ENCODE results near the gene CDH13. TPM values are rescaled to one million over a fixed set of nuclear protein-coding genes. Genes with fewer than 3 reads are reported as not detected.

Gene CDH13
- total RNA-seq, 1 donor from 2014 or later = 161 TPM

GRCh38 chr16:82657786-82658185 lies 31.0 kb downstream of the CDH13 start:
- Histone ChIP-seq H3K36me3 (no peaks in the 10 kb centered on the region), H3K4me1 (peaks cover 38% of the 10 kb centered on the region), H3K9me3 (replicated peaks) (no peaks in the 10 kb centered on the region), H3K27ac (replicated peaks) (no peak overlapping the region), H3K27me3 (ENCODE audit: low read depth) (no peaks in the 10 kb centered on the region), H3K4me3 (no peak overlapping the region)
- TF ChIP-seq CTCF (IDR thresholded peaks at IDR 0.05; ENCODE audit: borderline replicate concordance) = no peak
- DNase-seq = no peak
- intact Hi-C loops (cut with micrococcal nuclease) = no loop called here

GRCh38 chr16:82658796-82659195 lies 32.0 kb downstream of the CDH13 start:
- Histone ChIP-seq H3K27ac (replicated peaks) (no peak overlapping the region), H3K36me3 (no peaks in the 10 kb centered on the region), H3K9me3 (replicated peaks) (no peaks in the 10 kb centered on the region), H3K27me3 (ENCODE audit: low read depth) (no peaks in the 10 kb centered on the region), H3K4me1 (peaks cover 31% of the 10 kb centered on the region), H3K4me3 (no peak overlapping the region)
- no peak for TF ChIP-seq CTCF (IDR thresholded peaks at IDR 0.05; ENCODE audit: borderline replicate concordance)
- DNase-seq = no peak
- intact Hi-C loops (cut with micrococcal nuclease) = no loop called here

DNA sequence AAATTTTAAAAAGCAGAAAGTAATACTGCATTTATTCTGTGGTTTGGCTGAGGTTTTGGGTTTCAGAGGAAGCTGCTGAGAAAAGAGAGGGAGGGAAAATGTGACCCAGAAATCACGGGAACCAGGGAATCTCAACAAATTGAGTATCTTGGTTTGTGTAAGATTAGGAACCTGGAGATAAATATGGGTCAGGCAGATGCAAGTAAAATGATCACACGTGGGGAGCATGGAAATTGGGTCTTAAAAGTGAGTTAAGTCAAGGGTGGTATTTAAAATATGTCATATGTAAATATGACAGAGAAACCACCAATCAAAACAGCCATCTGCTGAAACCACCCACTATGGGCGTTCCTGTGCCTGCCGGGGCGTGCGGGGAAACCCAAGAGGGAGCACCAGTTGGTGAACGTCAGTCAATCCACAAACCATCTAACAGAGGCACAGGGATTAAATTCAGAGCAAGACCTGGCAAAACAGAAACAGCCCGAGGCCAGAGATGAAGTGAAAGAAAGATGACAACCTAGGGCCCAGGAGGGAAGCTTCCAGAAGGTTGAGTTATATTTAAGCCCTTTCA lies 33.4 kb downstream of the CDH13 start:
- DNase-seq = no peak
- Histone ChIP-seq H3K4me1 (peaks cover 21% of the 10 kb centered on the region), H3K27ac (replicated peaks) (no peak overlapping the region), H3K9me3 (replicated peaks) (no peaks in the 10 kb centered on the region), H3K36me3 (no peaks in the 10 kb centered on the region), H3K4me3 (no peak overlapping the region), H3K27me3 (ENCODE audit: low read depth) (no peaks in the 10 kb centered on the region)
- TF ChIP-seq CTCF (IDR thresholded peaks at IDR 0.05; ENCODE audit: borderline replicate concordance) = no peak
- intact Hi-C loops (cut with micrococcal nuclease) = no loop called here

DNA sequence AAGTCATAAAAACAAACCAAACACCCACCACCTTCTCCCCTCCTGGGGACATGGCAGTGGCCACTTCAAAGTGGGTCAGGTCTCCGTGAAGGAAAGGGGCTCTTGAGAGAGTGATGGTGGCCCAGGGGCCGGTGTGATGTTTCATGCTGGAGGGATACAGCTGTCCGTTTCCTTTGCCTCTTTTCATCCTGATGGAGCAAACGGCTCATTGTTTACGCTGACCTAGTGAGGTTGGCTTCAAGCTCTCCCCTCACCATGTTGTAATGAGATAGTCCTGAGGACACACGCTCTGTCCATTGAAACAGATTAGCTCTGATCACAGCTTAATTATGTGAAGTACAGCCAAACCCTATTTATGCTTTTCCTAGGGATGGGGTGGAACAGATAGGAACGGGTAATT lies 34.2 kb downstream of the CDH13 start:
- TF ChIP-seq CTCF (IDR thresholded peaks at IDR 0.05; ENCODE audit: borderline replicate concordance) = no peak
- Histone ChIP-seq H3K4me1 (peaks cover 18% of the 10 kb centered on the region), H3K36me3 (no peaks in the 10 kb centered on the region), H3K4me3 (no peak overlapping the region), H3K27ac (replicated peaks) (no peak overlapping the region), H3K27me3 (ENCODE audit: low read depth) (no peaks in the 10 kb centered on the region), H3K9me3 (replicated peaks) (no peaks in the 10 kb centered on the region)
- DNase-seq = no peak
- intact Hi-C loops (cut with micrococcal nuclease) = no loop called here

DNA sequence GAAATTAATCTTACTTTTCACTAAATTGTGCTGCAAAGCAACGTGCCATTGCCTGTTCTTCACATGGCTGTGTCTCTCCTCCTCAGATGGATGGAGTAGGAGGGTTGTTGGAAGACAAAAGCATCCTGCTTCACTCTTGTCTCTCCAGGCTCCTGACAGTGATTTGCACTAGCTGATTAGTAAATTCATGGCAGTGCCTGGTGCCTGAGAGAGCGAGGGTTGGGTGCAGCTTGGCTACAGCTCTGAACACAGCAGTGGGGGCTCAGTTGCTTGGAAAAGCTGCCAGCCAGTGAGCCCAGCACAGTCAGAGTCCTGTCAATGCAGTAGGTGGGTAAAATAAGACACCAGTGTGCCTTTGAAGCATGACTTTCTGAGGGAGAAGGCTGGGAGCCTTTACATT lies 37.4 kb downstream of the CDH13 start:
- intact Hi-C loops (cut with micrococcal nuclease) = no loop called here
- H3K36me3 ChIP-seq = no peaks in the 10 kb centered on the region
- no peaks in the 10 kb centered on the region for H3K9me3 ChIP-seq (replicated peaks)
- no peak for DNase-seq
- peaks cover 38% of the 10 kb centered on the region for H3K4me1 ChIP-seq
- no peak overlapping the region for H3K4me3 ChIP-seq
- H3K27me3 ChIP-seq (ENCODE audit: low read depth) = no peaks in the 10 kb centered on the region
- no peak for TF ChIP-seq CTCF (IDR thresholded peaks at IDR 0.05; ENCODE audit: borderline replicate concordance)
- H3K27ac ChIP-seq (replicated peaks) = no peak overlapping the region

Data from left ventricle myocardium inferior (tissue), 1 donor.